ENCODE data around the gene FAM72D.
"Not testable (repeated sequence)": the region's sequence is repeated elsewhere in the genome, so short reads cannot be mapped to it uniquely, and the experiment has no call there.

- not testable (repeated sequence) for TF ChIP-seq CTCF (IDR thresholded peaks at IDR 0.05; ENCODE audit: control extremely low read depth in 1 of 3, insufficient read depth in 1 of 3, low read depth in 1 of 3, low read length in 3 of 3); MAX (IDR thresholded peaks at IDR 0.05); YY1 (IDR thresholded peaks at IDR 0.05; ENCODE audit: low read depth, low read length); SIN3A (conservative IDR thresholded peaks at IDR 0.05 in 1 of 2, IDR thresholded peaks at IDR 0.05 in 1 of 2; ENCODE audit: low read depth in 1 of 2, low read length in 2 of 2); USF2 (IDR thresholded peaks at IDR 0.05; ENCODE audit: low read length)
Measured at GRCh38 chr1:145147172-145147571, 51.4 kb downstream of the FAM72D start.
